ENCODE measurements around the gene INO80D.

INO80D gene

GRCh38 chr2:206112108-206112507, 26.1 kb upstream of the INO80D start:
- TF ChIP-seq SPI1 (IDR thresholded peaks at IDR 0.05; ENCODE audit: borderline replicate concordance, low read depth) (no peak), POLR2AphosphoS5 (IDR thresholded peaks at IDR 0.05; ENCODE audit: low read depth) (no peak), CTCF (IDR thresholded peaks at IDR 0.05; ENCODE audit: insufficient read depth, low read length) (no peak), GABPA (IDR thresholded peaks at IDR 0.05; ENCODE audit: low read depth) (no peak), REST (IDR thresholded peaks at IDR 0.05; ENCODE audit: insufficient replicate concordance, low read depth) (no peak)
- Histone ChIP-seq H3K27ac (replicated peaks) (no peak overlapping the region), H3K27me3 (ENCODE audit: insufficient read depth, poor library complexity, severe bottlenecking) (no peaks in the 10 kb centered on the region), H3K4me3 (replicated peaks; ENCODE audit: insufficient read depth, low read length) (no peak overlapping the region)
- no peak for DNase-seq (ENCODE audit: low read depth in 1 of 2, low spot score in 1 of 2)

- TF ChIP-seq REST (IDR thresholded peaks at IDR 0.05; ENCODE audit: insufficient replicate concordance, low read depth) (no peak), POLR2AphosphoS5 (IDR thresholded peaks at IDR 0.05; ENCODE audit: low read depth) (no peak), CTCF (IDR thresholded peaks at IDR 0.05; ENCODE audit: insufficient read depth, low read length) (no peak), GABPA (IDR thresholded peaks at IDR 0.05; ENCODE audit: low read depth) (no peak), SPI1 (IDR thresholded peaks at IDR 0.05; ENCODE audit: borderline replicate concordance, low read depth) (no peak)
Observed at GRCh38 chr2:206108713-206109112, 22.7 kb upstream of the INO80D start.

GRCh38 chr2:206105541-206105940, 19.6 kb upstream of the INO80D start:
- Histone ChIP-seq H3K4me3 (replicated peaks; ENCODE audit: insufficient read depth, low read length) (no peak overlapping the region), H3K27ac (replicated peaks) (no peak overlapping the region), H3K27me3 (ENCODE audit: insufficient read depth, poor library complexity, severe bottlenecking) (no peaks in the 10 kb centered on the region)
- no peak for DNase-seq (ENCODE audit: low read depth in 1 of 2, low spot score in 1 of 2)
- no peak for TF ChIP-seq REST (IDR thresholded peaks at IDR 0.05; ENCODE audit: insufficient replicate concordance, low read depth)
- no peak for TF ChIP-seq GABPA (IDR thresholded peaks at IDR 0.05; ENCODE audit: low read depth)
- TF ChIP-seq CTCF (IDR thresholded peaks at IDR 0.05; ENCODE audit: insufficient read depth, low read length) = no peak
- TF ChIP-seq SPI1 (IDR thresholded peaks at IDR 0.05; ENCODE audit: borderline replicate concordance, low read depth) = no peak
- TF ChIP-seq POLR2AphosphoS5 (IDR thresholded peaks at IDR 0.05; ENCODE audit: low read depth) = no peak

More at GRCh38 chr2:206108713-206109112, 22.7 kb upstream of the INO80D start:
- no peaks in the 10 kb centered on the region for H3K27me3 ChIP-seq (ENCODE audit: insufficient read depth, poor library complexity, severe bottlenecking)
- DNase-seq (ENCODE audit: low read depth in 1 of 2, low spot score in 1 of 2) = no peak
- H3K27ac ChIP-seq (replicated peaks) = no peak overlapping the region
- no peak overlapping the region for H3K4me3 ChIP-seq (replicated peaks; ENCODE audit: insufficient read depth, low read length)
